PC-3 (cell line): ENCODE data around the gene SLC39A5. TPM values are rescaled to one million over a fixed set of nuclear protein-coding genes. Genes with fewer than 3 reads are reported as not detected.
A peak's percentile ranks its signal among the peaks of the same experiment; 100 is the strongest.

Experiments used
- ATAC-seq: fragments of 200-7000 bp; cut with Tn5 transposase; 2 replicates; pipeline ENCODE4 v1.9.1; 2020; ENCODE audit warnings: mild to moderate bottlenecking, moderate library complexity
- BruUV-seq: library from RNA; stranded (reverse); fragments of 400-500 nt; replicated peaks from 2 replicates; lab custom pipeline; 2021; lab: Mats Ljungman, UMichigan
- CTCF ChIA-PET: fragments of 300-600 bp; sonication (Branson Sonifier 250); formaldehyde crosslinking; loops from one replicate; lab custom pipeline; 2022; ENCODE audit warnings: antibody characterized with exemption; lab: Charles Lee
- POLR2A ChIA-PET: fragments of 300-600 bp; sonication (Branson Sonifier 250); formaldehyde crosslinking; loops from one replicate; lab custom pipeline; 2022; ENCODE audit warnings: antibody characterized with exemption; ENCODE audit not compliant: unreplicated experiment; lab: Charles Lee
- DNase-seq: peaks from one replicate; pipeline ENCODE4 v3.0.0-alpha.2; 2015
- H2AFZ ChIP-seq: fragments of 300-600 bp; sonication (generic); 2 replicates; pipeline ENCODE4 v1.6.0; 2016; ENCODE audit warnings: antibody characterized with exemption, low read length
- H3F3A ChIP-seq: fragments of 300-600 bp; sonication (generic); one replicate; pipeline ENCODE4 v1.6.0; 2017; ENCODE audit warnings: antibody characterized with exemption, low read length, control low read depth, mild to moderate bottlenecking; ENCODE audit not compliant: unreplicated experiment
- H3K27ac ChIP-seq: fragments of 300-600 bp; sonication (generic); 2 replicates; pipeline ENCODE4 v1.5.1; 2016; ENCODE audit warnings: mild to moderate bottlenecking, low read length
- H3K27me3 ChIP-seq: fragments of 300-600 bp; sonication (generic); 2 replicates; pipeline ENCODE4 v1.6.1; 2016; ENCODE audit warnings: low read length, mixed read lengths
- H3K36me3 ChIP-seq: fragments of 300-600 bp; sonication (generic); 2 replicates; pipeline ENCODE4 v1.6.1; 2016; ENCODE audit warnings: low read depth, mixed run types, low read length, mixed read lengths
- H3K4me1 ChIP-seq: fragments of 300-600 bp; sonication (generic); 2 replicates; pipeline ENCODE4 v1.5.1; 2016; ENCODE audit warnings: low read length; ENCODE audit not compliant: insufficient read depth
- H3K4me2 ChIP-seq: fragments of 300-600 bp; sonication (generic); 2 replicates; pipeline ENCODE4 v1.6.0; 2016; ENCODE audit warnings: low read length
- H3K4me3 ChIP-seq: fragments of 300-600 bp; sonication (generic); 2 replicates; pipeline ENCODE4 v1.5.1; 2016; ENCODE audit warnings: mild to moderate bottlenecking, low read length, mixed read lengths
- H3K79me2 ChIP-seq: fragments of 300-600 bp; sonication (generic); 2 replicates; pipeline ENCODE4 v1.6.1; 2017; ENCODE audit warnings: low read length, mixed read lengths
- H3K9ac ChIP-seq: fragments of 300-600 bp; sonication (generic); 2 replicates; pipeline ENCODE4 v1.6.0; 2016; ENCODE audit warnings: mild to moderate bottlenecking, low read length
- H3K9me2 ChIP-seq: fragments of 300-600 bp; sonication (generic); replicated peaks from 2 replicates; pipeline ENCODE4 v1.6.1; 2016; ENCODE audit warnings: mixed run types, low read length, mixed read lengths
- H3K9me3 ChIP-seq: fragments of 300-600 bp; sonication (generic); 2 replicates; pipeline ENCODE4 v1.6.1; 2016; ENCODE audit warnings: low read length, mixed read lengths
- H4K20me1 ChIP-seq: fragments of 300-600 bp; sonication (generic); 2 replicates; pipeline ENCODE4 v1.6.1; 2016; ENCODE audit warnings: low read length, mixed read lengths
- EZH2 ChIP-seq: fragments of 300-600 bp; sonication (generic); IDR thresholded peaks from one replicate; pipeline ENCODE4 v1.6.1; 2017; ENCODE audit warnings: antibody characterized with exemption, mild to moderate bottlenecking, low read length; ENCODE audit not compliant: unreplicated experiment
- EZH2phosphoT487 ChIP-seq: fragments of 300-600 bp; sonication (generic); IDR thresholded peaks from 2 replicates; pipeline ENCODE4 v1.6.1; 2018; ENCODE audit warnings: mild to moderate bottlenecking, antibody characterized with exemption, low read length, borderline replicate concordance
- intact Hi-C: fragments of 100-400 bp; cut with micrococcal nuclease; formaldehyde crosslinking; loops from 2 replicates; pipeline ENCODE4 v1.9.0; 2023
- total RNA-seq: library from RNA; depleted of rRNA; stranded (reverse); fragments of >200 nt; gene quantifications from 2 replicates; pipeline ENCODE4 v1.2.3, GENCODE V29; 2014
- TF ChIP-seq, protein P1 (sequence below): fragments of 300-600 bp; sonication (generic); conservative IDR thresholded peaks from 2 replicates; pipeline ENCODE4 v1.5.1; 2017; ENCODE audit warnings: antibody characterized with exemption, low read depth, mild to moderate bottlenecking, low read length

Gene SLC39A5
- total RNA-seq, 1 experiment from 2014 or later, result 0.18 TPM

DNA sequence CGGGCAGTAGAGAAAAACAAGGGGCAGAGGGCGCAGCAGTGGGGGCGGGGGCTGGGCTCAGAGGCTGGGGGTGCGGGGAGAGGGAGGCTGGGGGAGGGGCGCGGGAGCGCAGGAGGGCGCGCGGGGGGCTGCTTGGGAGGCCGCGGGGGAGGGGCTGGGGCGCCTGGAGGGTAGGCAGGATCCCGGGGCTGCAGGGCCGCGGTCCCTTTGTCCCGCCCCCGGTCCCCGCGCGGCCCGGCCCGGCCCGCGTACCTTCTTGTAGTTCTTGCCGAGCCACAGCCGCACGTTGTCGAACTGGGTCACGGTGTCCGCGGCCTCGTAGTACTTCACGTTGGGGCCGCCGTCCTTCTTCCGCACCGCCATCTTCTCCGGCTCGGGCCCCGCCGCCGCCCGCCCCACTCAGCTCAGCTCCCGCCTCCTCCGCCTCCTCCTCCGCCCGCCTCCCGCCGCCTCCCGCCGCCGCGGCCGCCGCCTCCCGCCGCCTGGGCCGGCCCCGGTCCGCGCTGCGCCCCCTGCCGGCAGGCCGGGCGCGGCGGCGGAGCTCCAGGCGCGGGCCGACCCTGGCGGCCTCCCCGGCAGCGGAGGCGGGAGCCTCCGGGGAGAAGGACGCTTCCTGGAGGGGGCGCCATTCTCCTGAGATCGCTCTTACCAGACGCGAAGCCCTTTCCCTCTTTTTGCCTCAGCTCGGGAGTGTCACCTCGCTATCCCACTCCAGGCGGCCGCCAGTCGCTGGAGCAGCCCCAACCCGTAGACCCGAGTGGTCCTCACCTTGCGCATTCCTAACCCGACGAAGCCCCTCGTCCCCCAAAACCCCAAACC, 40.5 kb upstream of the SLC39A5 start, which contains the start of gene SMARCC2:
Gene SMARCC2, minus strand, starts transcription at position 385 of the 819 bp plus-strand sequence. Its CDS starts 22 bp downstream, at position 363.
- Histone ChIP-seq H3K4me2 (peak within 1 kb of the TSS; percentile 97), H3K36me3 (peaks cover 10% of the 10 kb centered on the region), H3K9me2 (no peaks in the 10 kb centered on the region), H3K9ac (peak within 1 kb of the TSS; percentile 75), H3K9me3 (no peaks in the 10 kb centered on the region), H3K27ac (peak within 1 kb of the TSS; percentile 41), H3K79me2 (peaks cover 30% of the 10 kb centered on the region), H3K4me3 (peak within 1 kb of the TSS; percentile 94), H3K27me3 (no peaks in the 10 kb centered on the region), H3F3A (no peaks in the 10 kb centered on the region), H3K4me1 (peaks cover 21% of the 10 kb centered on the region), H2AFZ (peak within 1 kb of the TSS; percentile 98), H4K20me1 (no peaks in the 10 kb centered on the region)
- no TSS peak for BruUV-seq
- intact Hi-C loops, result loop anchor here (1.0 to 2.0 kb wide), 3 partner anchors 31 to 70 kb away; partner anchors contain the start of gene MYL6
- ATAC-seq (peak; percentile 86), DNase-seq (peak; percentile 93)
- ChIA-PET CTCF (interaction anchor here (0.6 to 2.6 kb wide), 11 partner anchors 12 to 332 kb away, joined by 3 to 37 read pairs (median 4); partner anchors contain the start of genes ESYT1, RBMS2, RNF41 and ZC3H10), POLR2A (interaction anchor here (0.7 to 1.0 kb wide), 4 partner anchors 16 to 71 kb away, joined by 3 to 7 read pairs (median 4); partner anchors contain the start of gene ZC3H10)
- no peak for TF ChIP-seq EZH2phosphoT487
- TF ChIP-seq, protein P1, sequence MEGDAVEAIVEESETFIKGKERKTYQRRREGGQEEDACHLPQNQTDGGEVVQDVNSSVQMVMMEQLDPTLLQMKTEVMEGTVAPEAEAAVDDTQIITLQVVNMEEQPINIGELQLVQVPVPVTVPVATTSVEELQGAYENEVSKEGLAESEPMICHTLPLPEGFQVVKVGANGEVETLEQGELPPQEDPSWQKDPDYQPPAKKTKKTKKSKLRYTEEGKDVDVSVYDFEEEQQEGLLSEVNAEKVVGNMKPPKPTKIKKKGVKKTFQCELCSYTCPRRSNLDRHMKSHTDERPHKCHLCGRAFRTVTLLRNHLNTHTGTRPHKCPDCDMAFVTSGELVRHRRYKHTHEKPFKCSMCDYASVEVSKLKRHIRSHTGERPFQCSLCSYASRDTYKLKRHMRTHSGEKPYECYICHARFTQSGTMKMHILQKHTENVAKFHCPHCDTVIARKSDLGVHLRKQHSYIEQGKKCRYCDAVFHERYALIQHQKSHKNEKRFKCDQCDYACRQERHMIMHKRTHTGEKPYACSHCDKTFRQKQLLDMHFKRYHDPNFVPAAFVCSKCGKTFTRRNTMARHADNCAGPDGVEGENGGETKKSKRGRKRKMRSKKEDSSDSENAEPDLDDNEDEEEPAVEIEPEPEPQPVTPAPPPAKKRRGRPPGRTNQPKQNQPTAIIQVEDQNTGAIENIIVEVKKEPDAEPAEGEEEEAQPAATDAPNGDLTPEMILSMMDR, result peak; percentile 65

GRCh38 chr12:56189918-56190694, 39.7 kb upstream of the SLC39A5 start:
- no peaks in the 10 kb centered on the region for H4K20me1 ChIP-seq
- ChIA-PET POLR2A (interaction anchor here (0.6 to 1.0 kb wide), 5 partner anchors 15 to 72 kb away, joined by 3 to 18 read pairs (median 4); partner anchors contain the start of gene ZC3H10), CTCF (interaction anchor here (0.6 to 2.6 kb wide), 8 partner anchors 11 to 331 kb away, joined by 3 to 37 read pairs (median 4); partner anchors contain the start of genes ESYT1, RBMS2, RNF41 and ZC3H10)
- H3K4me1 ChIP-seq, result peaks cover 21% of the 10 kb centered on the region
- H3K79me2 ChIP-seq, result peaks cover 30% of the 10 kb centered on the region
- no peaks in the 10 kb centered on the region for H3K9me3 ChIP-seq
- DNase-seq (peak; percentile 96), ATAC-seq (peak; percentile 48)
- H3K27me3 ChIP-seq, result no peaks in the 10 kb centered on the region
- intact Hi-C loops, result loop anchor here (1.0 to 10.0 kb wide), 4 partner anchors 31 to 275 kb away; partner anchors contain the start of genes MYL6 and SPRYD4
- H3K27ac ChIP-seq, result peak overlapping the region; percentile 41
- H3K36me3 ChIP-seq, result peaks cover 3% of the 10 kb centered on the region; the same call in 1 of the 2 replicates
- peak overlapping the region; percentile 73 for H3K9ac ChIP-seq
- peak overlapping the region; percentile 77 for H3K4me3 ChIP-seq
- no peaks in the 10 kb centered on the region for H3K9me2 ChIP-seq
- peak overlapping the region; percentile 97 for H3K4me2 ChIP-seq
- TF ChIP-seq EZH2 (no peak), EZH2phosphoT487 (no peak)
- TF ChIP-seq, protein P1, result no peak; the same call in 1 of the 2 replicates
- BruUV-seq, result TSS peak; percentile 69
- no peaks in the 10 kb centered on the region for H3F3A ChIP-seq
- peak overlapping the region; percentile 98 for H2AFZ ChIP-seq
